Suprapubic skin (tissue), 3 donors: ENCODE measurements around the gene DNAH11.

Source experiments
- EP300 ChIP-seq: sonication (generic); formaldehyde crosslinking; IDR thresholded peaks from one replicate; pipeline ENCODE4 v1.6.1; 2017; ENCODE audit warnings: antibody characterized with exemption
- POLR2A ChIP-seq, 2 donors: fragments of 450-650 bp; IDR thresholded peaks; one replicate each; pipeline ENCODE4 v1.6.1; 2017; ENCODE audit warnings: antibody characterized with exemption in 2 of 2, mild to moderate bottlenecking in 2 of 2, moderate library complexity in 2 of 2
- TF ChIP-seq, protein P1 (sequence below), 2 donors: fragments of 200-600 bp in 1 of 2; fragments of 450-650 bp in 1 of 2; sonication (generic) in 1 of 2; IDR thresholded peaks; one replicate each; pipeline ENCODE4 v1.5.1; 2016 to 2019; ENCODE audit warnings: antibody characterized with exemption in 2 of 2, mild to moderate bottlenecking in 1 of 2, moderate library complexity in 1 of 2

DNA sequence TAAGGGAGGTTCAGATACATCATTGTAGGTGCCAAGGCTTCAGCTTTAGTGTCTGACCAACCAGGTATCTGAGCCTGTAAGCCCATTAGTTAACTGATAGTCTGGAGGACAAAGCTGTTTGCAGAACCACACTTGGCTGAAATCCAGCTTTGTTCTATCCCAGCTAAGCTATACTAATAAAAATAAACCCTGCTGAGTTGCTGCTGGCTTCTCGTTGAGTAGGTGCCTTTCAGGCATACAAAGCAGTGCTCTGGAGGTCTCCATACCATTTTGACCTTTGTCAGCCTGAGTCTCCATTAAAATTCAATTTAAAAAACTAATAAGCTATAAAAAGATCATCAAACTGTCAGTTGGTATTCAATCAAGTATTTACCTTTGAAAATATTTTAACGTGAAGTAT lies 380.8 kb downstream of the DNAH11 start:
- TF ChIP-seq, protein P1, sequence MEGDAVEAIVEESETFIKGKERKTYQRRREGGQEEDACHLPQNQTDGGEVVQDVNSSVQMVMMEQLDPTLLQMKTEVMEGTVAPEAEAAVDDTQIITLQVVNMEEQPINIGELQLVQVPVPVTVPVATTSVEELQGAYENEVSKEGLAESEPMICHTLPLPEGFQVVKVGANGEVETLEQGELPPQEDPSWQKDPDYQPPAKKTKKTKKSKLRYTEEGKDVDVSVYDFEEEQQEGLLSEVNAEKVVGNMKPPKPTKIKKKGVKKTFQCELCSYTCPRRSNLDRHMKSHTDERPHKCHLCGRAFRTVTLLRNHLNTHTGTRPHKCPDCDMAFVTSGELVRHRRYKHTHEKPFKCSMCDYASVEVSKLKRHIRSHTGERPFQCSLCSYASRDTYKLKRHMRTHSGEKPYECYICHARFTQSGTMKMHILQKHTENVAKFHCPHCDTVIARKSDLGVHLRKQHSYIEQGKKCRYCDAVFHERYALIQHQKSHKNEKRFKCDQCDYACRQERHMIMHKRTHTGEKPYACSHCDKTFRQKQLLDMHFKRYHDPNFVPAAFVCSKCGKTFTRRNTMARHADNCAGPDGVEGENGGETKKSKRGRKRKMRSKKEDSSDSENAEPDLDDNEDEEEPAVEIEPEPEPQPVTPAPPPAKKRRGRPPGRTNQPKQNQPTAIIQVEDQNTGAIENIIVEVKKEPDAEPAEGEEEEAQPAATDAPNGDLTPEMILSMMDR (IDR thresholded peaks at IDR 0.05): no peak
- TF ChIP-seq POLR2A (IDR thresholded peaks at IDR 0.05): no peak
- TF ChIP-seq EP300: no peak
